Loucy (cell line): Measurements from ENCODE around the gene CDH8.

ENCODE experiments used
- H2AFZ ChIP-seq: fragments of 200-600 bp; sonication (generic); 2 replicates; pipeline ENCODE4 v1.6.0; 2016; ENCODE audit warnings: antibody characterized with exemption, mild to moderate bottlenecking, low read length, moderate library complexity
- H3F3A ChIP-seq: fragments of 200-600 bp; 2 replicates; pipeline ENCODE4 v1.6.0; 2016; ENCODE audit warnings: antibody characterized with exemption, low read depth, mild to moderate bottlenecking
- H3K27me3 ChIP-seq: fragments of 200-600 bp; sonication (generic); 2 replicates; pipeline ENCODE4 v1.6.1; 2014; ENCODE audit warnings: low read length, mild to moderate bottlenecking; ENCODE audit not compliant: insufficient read depth, poor library complexity, severe bottlenecking
- H3K36me3 ChIP-seq: fragments of 200-600 bp; sonication (generic); 2 replicates; pipeline ENCODE4 v1.6.1; 2016; ENCODE audit warnings: low read length; ENCODE audit not compliant: insufficient read depth
- H3K4me1 ChIP-seq: fragments of 200-600 bp; sonication (generic); 2 replicates; pipeline ENCODE4 v1.5.1; 2014; ENCODE audit warnings: low read length, mild to moderate bottlenecking; ENCODE audit not compliant: insufficient read depth, poor library complexity, severe bottlenecking
- H3K4me2 ChIP-seq: fragments of 200-600 bp; sonication (generic); 2 replicates; pipeline ENCODE4 v1.6.0; 2014; ENCODE audit warnings: antibody characterized with exemption, low read length, low read depth, mild to moderate bottlenecking; ENCODE audit not compliant: poor library complexity, severe bottlenecking
- H3K4me3 ChIP-seq: fragments of 200-600 bp; sonication (generic); 2 replicates; pipeline ENCODE4 v1.5.1; 2014; ENCODE audit warnings: low read length, mild to moderate bottlenecking, mixed read lengths; ENCODE audit not compliant: poor library complexity, severe bottlenecking
- H3K79me2 ChIP-seq: fragments of 200-600 bp; sonication (generic); 2 replicates; pipeline ENCODE4 v1.6.1; 2014; ENCODE audit warnings: low read length; ENCODE audit not compliant: insufficient read depth
- H3K9ac ChIP-seq: fragments of 200-600 bp; sonication (generic); 2 replicates; pipeline ENCODE4 v1.6.0; 2014; ENCODE audit warnings: mild to moderate bottlenecking, low read depth, low read length, moderate library complexity; ENCODE audit not compliant: poor library complexity, severe bottlenecking
- H3K9me2 ChIP-seq: fragments of 200-600 bp; sonication (generic); replicated peaks from 2 replicates; pipeline ENCODE4 v1.6.1; 2016; ENCODE audit warnings: low read depth, low read length, mixed read lengths
- H3K9me3 ChIP-seq: fragments of 200-600 bp; sonication (generic); 2 replicates; pipeline ENCODE4 v1.6.1; 2014; ENCODE audit warnings: mild to moderate bottlenecking, antibody characterized with exemption, low read length, low read depth; ENCODE audit not compliant: insufficient read depth
- H4K20me1 ChIP-seq: fragments of 200-600 bp; sonication (generic); 2 replicates; pipeline ENCODE4 v1.6.0; 2014; ENCODE audit warnings: antibody characterized with exemption, low read length, mild to moderate bottlenecking; ENCODE audit not compliant: insufficient read depth, poor library complexity, severe bottlenecking
- EZH2phosphoT487 ChIP-seq: fragments of 200-600 bp; IDR thresholded peaks from 2 replicates; pipeline ENCODE4 v1.6.1; 2018; ENCODE audit warnings: antibody characterized with exemption, mild to moderate bottlenecking, moderate library complexity, borderline replicate concordance
- TF ChIP-seq, protein P1 (sequence below): fragments of 200-600 bp; sonication (generic); conservative IDR thresholded peaks from 2 replicates; pipeline ENCODE4 v1.5.1; 2014; ENCODE audit warnings: mild to moderate bottlenecking, antibody characterized with exemption, low read length

Gene CDH8

DNA sequence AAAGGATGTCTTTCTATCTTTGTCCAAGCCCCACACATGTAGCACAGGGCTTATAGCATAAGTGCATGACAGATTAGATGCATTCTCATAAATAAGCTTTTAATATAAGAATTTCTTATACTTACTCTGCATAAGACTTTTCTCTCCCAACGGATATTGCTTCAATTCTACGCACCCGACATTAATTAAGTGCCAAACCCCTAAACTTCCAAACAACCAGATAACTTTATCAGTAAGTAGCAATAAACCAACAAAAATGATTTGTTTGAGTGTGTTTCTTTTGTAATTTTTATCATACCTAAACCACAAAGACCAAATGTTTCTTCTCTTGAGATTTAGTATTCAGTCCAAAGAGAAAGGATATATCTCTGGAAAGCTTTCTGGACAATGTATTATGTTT is 391.5 kb downstream of the CDH8 start:
- H3K27me3 ChIP-seq, result no peaks in the 10 kb centered on the region
- H3K79me2 ChIP-seq, result no peaks in the 10 kb centered on the region
- H3F3A ChIP-seq, result no peaks in the 10 kb centered on the region
- no peaks in the 10 kb centered on the region for H3K9me3 ChIP-seq
- H3K36me3 ChIP-seq, result no peaks in the 10 kb centered on the region
- TF ChIP-seq, protein P1, sequence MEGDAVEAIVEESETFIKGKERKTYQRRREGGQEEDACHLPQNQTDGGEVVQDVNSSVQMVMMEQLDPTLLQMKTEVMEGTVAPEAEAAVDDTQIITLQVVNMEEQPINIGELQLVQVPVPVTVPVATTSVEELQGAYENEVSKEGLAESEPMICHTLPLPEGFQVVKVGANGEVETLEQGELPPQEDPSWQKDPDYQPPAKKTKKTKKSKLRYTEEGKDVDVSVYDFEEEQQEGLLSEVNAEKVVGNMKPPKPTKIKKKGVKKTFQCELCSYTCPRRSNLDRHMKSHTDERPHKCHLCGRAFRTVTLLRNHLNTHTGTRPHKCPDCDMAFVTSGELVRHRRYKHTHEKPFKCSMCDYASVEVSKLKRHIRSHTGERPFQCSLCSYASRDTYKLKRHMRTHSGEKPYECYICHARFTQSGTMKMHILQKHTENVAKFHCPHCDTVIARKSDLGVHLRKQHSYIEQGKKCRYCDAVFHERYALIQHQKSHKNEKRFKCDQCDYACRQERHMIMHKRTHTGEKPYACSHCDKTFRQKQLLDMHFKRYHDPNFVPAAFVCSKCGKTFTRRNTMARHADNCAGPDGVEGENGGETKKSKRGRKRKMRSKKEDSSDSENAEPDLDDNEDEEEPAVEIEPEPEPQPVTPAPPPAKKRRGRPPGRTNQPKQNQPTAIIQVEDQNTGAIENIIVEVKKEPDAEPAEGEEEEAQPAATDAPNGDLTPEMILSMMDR, result no peak
- no peak for TF ChIP-seq EZH2phosphoT487
- H2AFZ ChIP-seq, result no peak overlapping the region
- no peaks in the 10 kb centered on the region for H4K20me1 ChIP-seq
- H3K9me2 ChIP-seq, result no peaks in the 10 kb centered on the region
- no peaks in the 10 kb centered on the region for H3K4me1 ChIP-seq
- H3K4me2 ChIP-seq, result no peak overlapping the region
- no peak overlapping the region for H3K9ac ChIP-seq
- H3K4me3 ChIP-seq, result no peak overlapping the region

DNA sequence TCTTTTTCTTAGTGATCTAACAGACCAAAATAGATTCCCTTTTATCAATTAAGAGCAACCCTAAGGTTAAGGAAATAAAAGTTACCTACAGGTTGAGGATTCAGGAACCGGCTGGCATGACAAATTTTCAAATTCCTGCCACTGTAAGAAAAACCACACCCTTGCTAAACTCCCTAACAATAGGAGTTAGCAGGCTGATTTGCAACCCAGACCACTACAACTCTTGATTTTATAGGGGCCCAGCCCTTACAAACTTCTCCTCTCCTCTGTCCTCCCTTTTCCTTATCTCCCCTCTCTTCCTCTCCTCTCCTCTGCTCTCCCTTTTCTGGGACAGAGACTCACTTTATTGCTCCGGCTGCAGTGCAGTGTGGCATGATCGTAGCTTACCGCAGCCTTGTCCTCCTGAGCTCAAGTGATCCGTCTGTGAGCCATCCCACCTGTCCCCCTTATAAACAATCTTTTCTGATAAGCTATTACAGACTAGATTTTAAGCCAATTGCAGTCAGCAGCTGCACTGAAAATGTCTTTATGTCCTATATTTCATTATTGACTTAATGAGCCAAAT is 418.9 kb downstream of the CDH8 start:
- no peak overlapping the region for H3K4me3 ChIP-seq
- no peaks in the 10 kb centered on the region for H3K36me3 ChIP-seq
- H3K4me2 ChIP-seq, result no peak overlapping the region
- no peak overlapping the region for H3K9ac ChIP-seq
- H3K27me3 ChIP-seq, result no peaks in the 10 kb centered on the region
- TF ChIP-seq, protein P1, result no peak
- no peak for TF ChIP-seq EZH2phosphoT487
- no peak overlapping the region for H2AFZ ChIP-seq
- no peaks in the 10 kb centered on the region for H3F3A ChIP-seq
- H3K79me2 ChIP-seq, result no peaks in the 10 kb centered on the region
- no peaks in the 10 kb centered on the region for H3K4me1 ChIP-seq
- no peaks in the 10 kb centered on the region for H3K9me2 ChIP-seq
- no peaks in the 10 kb centered on the region for H3K9me3 ChIP-seq
- no peaks in the 10 kb centered on the region for H4K20me1 ChIP-seq

DNA sequence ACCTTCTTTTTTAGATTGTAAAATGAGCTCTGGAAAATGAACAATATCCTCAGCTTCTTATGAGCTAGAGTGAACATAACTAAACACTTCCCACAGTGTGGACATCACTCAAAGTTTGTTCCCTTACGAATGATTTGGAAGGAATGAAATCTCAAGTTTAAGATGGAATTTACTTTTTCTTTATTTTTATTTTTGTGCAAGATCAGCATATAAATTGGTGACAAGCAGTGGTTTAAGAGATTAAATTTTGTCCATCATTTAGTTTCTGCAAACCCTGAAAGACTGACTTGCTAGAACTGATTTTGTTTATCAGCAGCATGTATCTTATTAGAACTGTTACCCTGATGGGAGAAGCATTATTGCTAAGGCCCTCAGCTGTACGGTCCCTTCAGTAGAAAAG is 420.1 kb downstream of the CDH8 start:
- Histone ChIP-seq H3K27me3 (no peaks in the 10 kb centered on the region), H3F3A (no peaks in the 10 kb centered on the region), H3K79me2 (no peaks in the 10 kb centered on the region), H3K4me3 (no peak overlapping the region), H4K20me1 (no peaks in the 10 kb centered on the region), H2AFZ (no peak overlapping the region), H3K4me1 (no peaks in the 10 kb centered on the region), H3K9me2 (no peaks in the 10 kb centered on the region), H3K4me2 (no peak overlapping the region), H3K36me3 (no peaks in the 10 kb centered on the region), H3K9ac (no peak overlapping the region), H3K9me3 (no peaks in the 10 kb centered on the region)
- TF ChIP-seq, protein P1, result no peak
- no peak for TF ChIP-seq EZH2phosphoT487
